CD4-positive, alpha-beta T cell treated with Interleukin-12 subunit alpha and Interleukin-12 subunit beta, for 1 hour (primary cell): Measurements from ENCODE around the gene DYNLL2.
"Not testable (repeated sequence)": the region's sequence is repeated elsewhere in the genome, so short reads cannot be mapped to it uniquely, and the experiment has no call there.

Source experiments
- DNase-seq: peaks from one replicate; pipeline ENCODE4 v3.0.0-alpha.2; 2020

Gene DYNLL2

GRCh38 chr17:58073266-58073665 is 10.0 kb upstream of the DYNLL2 start:
- DNase-seq = not testable (repeated sequence)

GRCh38 chr17:58074406-58074805 is 8.8 kb upstream of the DYNLL2 start:
- not testable (repeated sequence) for DNase-seq

- no peak for DNase-seq
These were observed 3.8 kb upstream of the DYNLL2 start for GRCh38 chr17:58079300-58080033.

GRCh38 chr17:58081646-58082340 is 1.4 kb upstream of the DYNLL2 start:
- DNase-seq = no peak

GRCh38 chr17:58082341-58082869 is 814 bp upstream of the DYNLL2 start:
- no peak for DNase-seq

GRCh38 chr17:58083491-58084316 is 485 bp downstream of the DYNLL2 start:
- peak; percentile 71 for DNase-seq

GRCh38 chr17:58084317-58084981 is 1.2 kb downstream of the DYNLL2 start:
- DNase-seq = peak; percentile 66

GRCh38 chr17:58085039-58085715 is 2.0 kb downstream of the DYNLL2 start:
- DNase-seq = no peak

- DNase-seq = no peak
These were observed 3.7 kb downstream of the DYNLL2 start for GRCh38 chr17:58086953-58087352.

GRCh38 chr17:58088624-58089023 is 5.4 kb downstream of the DYNLL2 start:
- no peak for DNase-seq

- DNase-seq = no peak
These were observed 5.9 kb downstream of the DYNLL2 start for GRCh38 chr17:58089111-58089510.

- no peak for DNase-seq
These were observed 7.9 kb downstream of the DYNLL2 start for GRCh38 chr17:58091024-58091567.

GRCh38 chr17:58092101-58092796 is 9.0 kb downstream of the DYNLL2 start:
- DNase-seq = no peak

- no peak for DNase-seq
These were observed 9.7 kb downstream of the DYNLL2 start for GRCh38 chr17:58092797-58093385.

GRCh38 chr17:58094118-58094517 is 10.9 kb downstream of the DYNLL2 start:
- no peak for DNase-seq

GRCh38 chr17:58096892-58097291 is 13.7 kb downstream of the DYNLL2 start:
- no peak for DNase-seq

GRCh38 chr17:58097384-58098088 is 14.3 kb downstream of the DYNLL2 start:
- DNase-seq = no peak

GRCh38 chr17:58100506-58100905 is 17.3 kb downstream of the DYNLL2 start:
- no peak for DNase-seq

- not testable (repeated sequence) for DNase-seq
These were observed 18.7 kb downstream of the DYNLL2 start for GRCh38 chr17:58101898-58102297.

- DNase-seq = no peak
These were observed 21.9 kb downstream of the DYNLL2 start for GRCh38 chr17:58105093-58105492.
